Parathyroid adenoma (tissue), 2 donors: Measurements from ENCODE around the gene LRR1.

Experiments used
- H2AFZ ChIP-seq: fragments of 300-600 bp; sonication (generic); one replicate; pipeline ENCODE4 v1.7.0; 2017; ENCODE audit warnings: antibody characterized with exemption, mild to moderate bottlenecking
- H3K27ac ChIP-seq: fragments of 300-600 bp; sonication (generic); one replicate; pipeline ENCODE4 v1.7.0; 2017
- H3K27me3 ChIP-seq: fragments of 300-600 bp; sonication (generic); one replicate; pipeline ENCODE4 v1.7.0; 2017; ENCODE audit warnings: low read length; ENCODE audit not compliant: control insufficient read depth, insufficient read depth
- H3K36me3 ChIP-seq: fragments of 300-600 bp; sonication (generic); one replicate; pipeline ENCODE4 v1.7.0; 2017; ENCODE audit warnings: low read length; ENCODE audit not compliant: control insufficient read depth, insufficient read depth
- H3K4me1 ChIP-seq: fragments of 300-600 bp; sonication (generic); one replicate; pipeline ENCODE4 v1.7.0; 2017; ENCODE audit warnings: control low read depth
- H3K4me2 ChIP-seq: fragments of 300-600 bp; sonication (generic); one replicate; pipeline ENCODE4 v1.7.0; 2017; ENCODE audit warnings: low read length
- H3K4me3 ChIP-seq: fragments of 300-600 bp; sonication (generic); one replicate; pipeline ENCODE4 v1.7.0; 2017; ENCODE audit warnings: low read depth, low read length
- H3K79me2 ChIP-seq: fragments of 300-600 bp; sonication (generic); one replicate; pipeline ENCODE4 v1.7.0; 2017; ENCODE audit warnings: control low read depth
- H3K9ac ChIP-seq: fragments of 300-600 bp; sonication (generic); one replicate; pipeline ENCODE4 v1.7.0; 2017; ENCODE audit warnings: mild to moderate bottlenecking
- H3K9me3 ChIP-seq: fragments of 300-600 bp; sonication (generic); one replicate; pipeline ENCODE4 v1.7.0; 2017; ENCODE audit warnings: low read length; ENCODE audit not compliant: control insufficient read depth
- TF ChIP-seq, protein P1 (sequence below): fragments of 300-600 bp; sonication (generic); IDR thresholded peaks from one replicate; pipeline ENCODE4 v1.7.0; 2017; ENCODE audit warnings: antibody characterized with exemption, mild to moderate bottlenecking
- donor health status: primary hyperparathyroidism.

LRR1 gene

DNA sequence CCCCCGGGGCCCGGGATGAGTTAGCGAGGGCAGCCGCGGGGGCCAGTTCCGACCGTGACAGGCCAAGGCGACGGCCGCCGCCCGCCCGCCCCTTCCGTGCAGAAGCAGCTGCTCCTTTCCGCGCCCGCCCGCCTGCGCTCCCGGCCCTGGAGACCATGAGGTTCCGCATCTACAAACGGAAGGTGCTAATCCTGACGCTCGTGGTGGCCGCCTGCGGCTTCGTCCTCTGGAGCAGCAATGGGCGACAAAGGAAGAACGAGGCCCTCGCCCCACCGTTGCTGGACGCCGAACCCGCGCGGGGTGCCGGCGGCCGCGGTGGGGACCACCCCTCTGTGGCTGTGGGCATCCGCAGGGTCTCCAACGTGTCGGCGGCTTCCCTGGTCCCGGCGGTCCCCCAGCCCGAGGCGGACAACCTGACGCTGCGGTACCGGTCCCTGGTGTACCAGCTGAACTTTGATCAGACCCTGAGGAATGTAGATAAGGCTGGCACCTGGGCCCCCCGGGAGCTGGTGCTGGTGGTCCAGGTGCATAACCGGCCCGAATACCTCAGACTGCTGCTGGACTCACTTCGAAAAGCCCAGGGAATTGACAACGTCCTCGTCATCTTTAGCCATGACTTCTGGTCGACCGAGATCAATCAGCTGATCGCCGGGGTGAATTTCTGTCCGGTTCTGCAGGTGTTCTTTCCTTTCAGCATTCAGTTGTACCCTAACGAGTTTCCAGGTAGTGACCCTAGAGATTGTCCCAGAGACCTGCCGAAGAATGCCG is 22.6 kb downstream of the LRR1 start:
- Histone ChIP-seq H3K79me2 (peaks cover 9% of the 10 kb centered on the region), H3K4me2 (peak overlapping the region; percentile 88), H3K4me1 (peaks cover 11% of the 10 kb centered on the region), H3K27ac (peak overlapping the region; percentile 98), H3K9me3 (no peaks in the 10 kb centered on the region), H2AFZ (peak overlapping the region; percentile 99), H3K27me3 (no peaks in the 10 kb centered on the region), H3K4me3 (peak overlapping the region; percentile 81), H3K36me3 (no peaks in the 10 kb centered on the region), H3K9ac (peak overlapping the region; percentile 57)
- TF ChIP-seq, protein P1, sequence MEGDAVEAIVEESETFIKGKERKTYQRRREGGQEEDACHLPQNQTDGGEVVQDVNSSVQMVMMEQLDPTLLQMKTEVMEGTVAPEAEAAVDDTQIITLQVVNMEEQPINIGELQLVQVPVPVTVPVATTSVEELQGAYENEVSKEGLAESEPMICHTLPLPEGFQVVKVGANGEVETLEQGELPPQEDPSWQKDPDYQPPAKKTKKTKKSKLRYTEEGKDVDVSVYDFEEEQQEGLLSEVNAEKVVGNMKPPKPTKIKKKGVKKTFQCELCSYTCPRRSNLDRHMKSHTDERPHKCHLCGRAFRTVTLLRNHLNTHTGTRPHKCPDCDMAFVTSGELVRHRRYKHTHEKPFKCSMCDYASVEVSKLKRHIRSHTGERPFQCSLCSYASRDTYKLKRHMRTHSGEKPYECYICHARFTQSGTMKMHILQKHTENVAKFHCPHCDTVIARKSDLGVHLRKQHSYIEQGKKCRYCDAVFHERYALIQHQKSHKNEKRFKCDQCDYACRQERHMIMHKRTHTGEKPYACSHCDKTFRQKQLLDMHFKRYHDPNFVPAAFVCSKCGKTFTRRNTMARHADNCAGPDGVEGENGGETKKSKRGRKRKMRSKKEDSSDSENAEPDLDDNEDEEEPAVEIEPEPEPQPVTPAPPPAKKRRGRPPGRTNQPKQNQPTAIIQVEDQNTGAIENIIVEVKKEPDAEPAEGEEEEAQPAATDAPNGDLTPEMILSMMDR = no peak

DNA sequence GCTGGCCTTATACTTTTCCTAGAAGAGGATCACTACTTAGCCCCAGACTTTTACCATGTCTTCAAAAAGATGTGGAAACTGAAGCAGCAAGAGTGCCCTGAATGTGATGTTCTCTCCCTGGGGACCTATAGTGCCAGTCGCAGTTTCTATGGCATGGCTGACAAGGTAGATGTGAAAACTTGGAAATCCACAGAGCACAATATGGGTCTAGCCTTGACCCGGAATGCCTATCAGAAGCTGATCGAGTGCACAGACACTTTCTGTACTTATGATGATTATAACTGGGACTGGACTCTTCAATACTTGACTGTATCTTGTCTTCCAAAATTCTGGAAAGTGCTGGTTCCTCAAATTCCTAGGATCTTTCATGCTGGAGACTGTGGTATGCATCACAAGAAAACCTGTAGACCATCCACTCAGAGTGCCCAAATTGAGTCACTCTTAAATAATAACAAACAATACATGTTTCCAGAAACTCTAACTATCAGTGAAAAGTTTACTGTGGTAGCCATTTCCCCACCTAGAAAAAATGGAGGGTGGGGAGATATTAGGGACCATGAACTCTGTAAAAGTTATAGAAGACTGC is 23.4 kb downstream of the LRR1 start:
- no peak overlapping the region for H3K27ac ChIP-seq

DNA sequence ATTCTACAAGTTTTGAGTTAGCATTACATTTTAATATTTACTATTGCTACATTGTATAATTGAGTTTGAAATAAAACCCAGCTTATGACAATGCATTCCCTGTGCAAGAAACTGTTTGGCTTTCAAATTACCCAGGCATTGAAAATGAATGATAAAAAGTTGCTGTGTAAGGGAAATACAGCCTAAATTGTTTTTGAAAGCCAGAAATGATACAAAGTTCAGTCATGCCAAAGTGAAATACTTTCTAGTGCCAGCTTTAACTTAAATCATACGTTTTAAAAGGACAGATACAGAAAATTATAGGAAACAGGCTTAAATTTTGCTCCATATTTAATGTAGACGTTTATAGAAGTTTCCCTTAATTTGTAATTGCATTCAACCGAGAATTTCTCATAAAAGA is 24.6 kb downstream of the LRR1 start:
- no peaks in the 10 kb centered on the region for H3K36me3 ChIP-seq
- H3K9me3 ChIP-seq = no peaks in the 10 kb centered on the region
- H3K4me3 ChIP-seq = no peak overlapping the region
- H3K4me1 ChIP-seq = peaks cover 11% of the 10 kb centered on the region
- H2AFZ ChIP-seq = no peak overlapping the region
- peaks cover 9% of the 10 kb centered on the region for H3K79me2 ChIP-seq
- no peaks in the 10 kb centered on the region for H3K27me3 ChIP-seq
- H3K4me2 ChIP-seq = peak overlapping the region; percentile 11
- no peak overlapping the region for H3K9ac ChIP-seq
- peak overlapping the region; percentile 8 for H3K27ac ChIP-seq
- TF ChIP-seq, protein P1 = no peak

More for the DNA sequence above, 23.4 kb downstream of the LRR1 start:
- H3K4me2 ChIP-seq = peak overlapping the region; percentile 88
- H3K27me3 ChIP-seq = no peaks in the 10 kb centered on the region
- peaks cover 9% of the 10 kb centered on the region for H3K79me2 ChIP-seq
- peak overlapping the region; percentile 99 for H2AFZ ChIP-seq
- no peaks in the 10 kb centered on the region for H3K9me3 ChIP-seq
- TF ChIP-seq, protein P1 = no peak
- no peak overlapping the region for H3K9ac ChIP-seq
- peaks cover 11% of the 10 kb centered on the region for H3K4me1 ChIP-seq
- no peaks in the 10 kb centered on the region for H3K36me3 ChIP-seq
- peak overlapping the region; percentile 81 for H3K4me3 ChIP-seq

DNA sequence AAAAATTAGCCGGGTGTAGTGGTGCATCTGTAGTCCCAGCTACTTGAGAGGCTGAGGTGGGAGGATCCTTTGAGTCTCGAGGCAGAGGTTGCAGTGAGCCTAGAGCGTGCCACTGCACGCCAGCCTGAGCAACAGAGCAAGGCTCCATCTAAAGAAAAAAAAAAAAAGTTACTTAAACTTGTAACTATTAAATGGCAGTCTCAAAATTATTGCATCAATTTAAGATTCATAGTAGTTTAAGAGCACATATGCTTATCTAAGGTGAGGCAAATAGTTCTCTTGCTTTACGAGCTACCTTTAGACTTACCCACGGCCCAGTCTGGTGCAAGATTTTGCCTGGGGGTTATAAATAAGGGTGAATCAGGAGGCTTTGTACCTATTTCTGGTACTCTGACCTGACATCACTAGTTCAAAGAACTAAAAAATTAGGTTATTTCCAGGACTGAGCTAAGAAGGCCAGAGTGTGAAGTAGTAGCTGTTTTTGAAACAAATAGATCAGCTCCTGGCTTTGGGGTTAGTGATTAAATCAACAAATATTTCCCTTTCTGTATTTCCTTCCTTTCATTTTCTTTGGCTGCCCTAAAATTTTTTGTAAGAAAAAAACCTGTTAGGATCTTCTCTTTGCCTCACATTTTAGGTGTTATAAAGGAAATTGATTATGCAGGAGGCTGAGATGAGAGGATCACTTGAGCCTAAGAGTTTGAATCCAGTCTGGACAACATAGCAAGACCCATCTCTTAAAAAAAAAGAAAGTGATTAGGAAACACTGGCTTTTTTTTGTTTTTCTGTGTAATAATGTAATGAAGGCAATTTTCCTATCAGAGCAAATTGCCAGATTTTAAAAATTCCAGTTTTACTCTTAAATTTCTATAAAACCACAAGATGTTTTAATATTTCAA is 25.4 kb downstream of the LRR1 start:
- Histone ChIP-seq H3K9ac (no peak overlapping the region), H3K36me3 (no peaks in the 10 kb centered on the region), H3K27me3 (no peaks in the 10 kb centered on the region), H3K9me3 (no peaks in the 10 kb centered on the region), H3K27ac (peak overlapping the region; percentile 8), H3K4me2 (no peak overlapping the region), H3K4me3 (no peak overlapping the region), H3K4me1 (peaks cover 11% of the 10 kb centered on the region), H2AFZ (no peak overlapping the region), H3K79me2 (peaks cover 9% of the 10 kb centered on the region)
- TF ChIP-seq, protein P1 = no peak
